Nucleus accumbens (tissue), 56 donors: ENCODE data around the gene C6orf136.

Source experiments
- DNase-seq, 56 donors: peaks; one replicate each; lab custom pipeline; 2025; lab: John Stamatoyannopoulos, UW

Gene C6orf136

GRCh38 chr6:30684386-30685156 is 37.6 kb downstream of the C6orf136 start:
- DNase-seq = peak in 9 of 56 donors; percentile 8 to 42 (median 13)

GRCh38 chr6:30685157-30686008 is 38.5 kb downstream of the C6orf136 start:
- DNase-seq = no peak

DNA sequence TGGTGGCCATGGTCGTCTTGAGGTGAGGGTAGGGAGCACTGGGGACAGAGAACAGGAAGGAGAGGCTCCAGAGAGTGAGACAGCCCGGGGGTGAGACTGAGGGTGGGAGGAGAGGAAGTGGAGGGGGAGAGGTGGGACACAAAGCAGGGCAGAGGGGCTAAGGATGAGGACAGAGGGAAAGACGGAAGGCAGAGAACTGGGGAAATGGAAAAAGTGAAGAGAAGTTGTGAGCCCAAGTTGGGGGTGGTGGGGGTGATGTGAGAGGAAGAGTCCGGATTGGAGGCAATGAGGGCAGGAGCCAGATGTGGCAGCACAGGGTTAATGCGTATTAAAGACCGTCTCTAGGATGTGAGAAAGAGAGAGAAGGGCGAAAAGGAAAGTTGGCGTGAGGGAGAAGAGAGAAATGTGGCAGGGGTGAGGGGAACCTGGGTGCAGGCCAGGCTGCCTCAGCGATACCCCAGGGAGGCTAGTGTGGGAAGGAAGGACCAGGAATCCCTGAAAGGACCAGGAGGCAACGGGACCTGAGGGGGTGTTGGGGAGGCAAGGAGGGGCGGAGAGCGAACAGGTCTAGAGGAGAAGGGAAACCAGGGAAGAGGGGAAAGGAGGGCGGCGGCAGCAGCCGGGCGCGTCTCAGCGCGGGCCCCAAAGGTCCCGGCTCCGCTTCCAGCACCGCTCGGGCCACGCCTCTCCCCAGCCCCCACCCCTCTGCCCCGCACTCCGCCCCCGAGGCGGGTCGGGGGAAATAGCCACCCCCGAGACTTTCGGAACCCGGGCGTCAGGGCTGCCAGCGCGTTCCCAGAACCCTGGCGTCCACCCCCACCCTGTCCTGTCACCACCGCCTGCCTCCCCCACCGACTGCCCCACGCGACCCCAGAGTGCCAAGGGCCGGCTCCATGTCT is 39.3 kb downstream of the C6orf136 start, which contains the start of gene PPP1R18:
Gene PPP1R18 (minus strand): TSS at position 637 of the 899 bp plus-strand sequence. CDS start 627 bp downstream, at position 10.
- peak in 36 of 56 donors; percentile 12 to 68 (median 36) for DNase-seq

DNA sequence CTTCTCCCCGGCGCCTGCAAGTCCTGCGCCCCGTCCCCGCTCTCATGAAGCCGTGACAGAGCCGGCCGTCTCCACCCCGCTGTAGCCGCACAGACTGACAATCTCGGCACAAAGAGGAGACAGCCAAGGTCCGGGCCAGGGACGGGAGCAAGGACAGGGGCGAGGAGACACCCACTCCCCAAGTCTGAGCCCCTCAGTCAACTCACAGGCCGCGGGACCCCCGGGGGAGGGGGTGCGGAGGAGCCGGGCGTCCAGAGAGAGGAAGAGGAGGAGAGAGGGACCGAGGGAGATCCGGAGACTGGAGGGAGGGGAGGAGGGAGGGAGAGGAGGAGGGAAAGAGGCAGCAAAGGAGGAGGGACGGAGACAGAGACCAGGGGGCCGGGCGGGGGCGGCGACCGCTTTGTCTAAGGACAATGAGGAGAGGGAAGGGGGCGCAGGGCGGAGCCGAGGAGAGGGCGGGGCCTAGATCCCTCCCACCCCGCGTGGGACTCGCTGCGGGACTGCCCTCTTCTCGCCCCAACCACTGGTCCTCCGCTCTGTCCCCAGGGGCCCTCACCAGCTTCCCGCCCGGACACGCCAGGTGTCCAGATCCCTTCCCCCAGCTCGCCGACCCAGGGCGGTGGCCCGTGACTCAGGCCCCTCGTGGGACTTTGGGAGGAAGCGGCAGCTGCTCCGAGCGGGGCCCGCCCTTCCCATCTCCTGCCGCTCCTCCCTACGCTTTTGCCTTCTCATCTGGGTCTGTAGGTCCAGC is 40.1 kb downstream of the C6orf136 start:
- DNase-seq = peak in 46 of 56 donors; percentile 11 to 79 (median 48)

- DNase-seq = peak in 7 of 56 donors; percentile 11 to 55 (median 23)
These were observed 40.9 kb downstream of the C6orf136 start for GRCh38 chr6:30687659-30688431.

DNA sequence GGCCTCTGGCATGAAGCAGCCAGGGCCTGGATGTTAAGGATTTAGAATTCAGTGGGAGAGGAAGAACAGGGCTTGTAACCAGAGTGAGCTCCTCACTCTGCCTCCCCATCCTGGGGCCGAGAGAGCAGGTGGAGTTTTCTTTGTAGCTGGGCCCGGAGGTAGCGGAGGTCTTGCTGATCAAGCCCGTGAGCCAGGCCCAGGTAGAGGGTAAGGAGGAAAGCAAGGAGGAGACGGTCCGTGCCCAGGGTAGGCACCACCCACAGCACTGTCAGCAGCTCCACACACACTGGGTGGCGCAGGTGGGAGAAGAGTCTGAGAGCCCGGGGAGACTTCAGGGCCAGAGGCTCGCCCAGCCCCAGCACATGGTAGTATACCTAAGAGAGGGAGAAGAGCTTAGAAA is 41.6 kb downstream of the C6orf136 start:
- no peak for DNase-seq

- DNase-seq = no peak
These were observed 42.3 kb downstream of the C6orf136 start for GRCh38 chr6:30689022-30689865.

DNA sequence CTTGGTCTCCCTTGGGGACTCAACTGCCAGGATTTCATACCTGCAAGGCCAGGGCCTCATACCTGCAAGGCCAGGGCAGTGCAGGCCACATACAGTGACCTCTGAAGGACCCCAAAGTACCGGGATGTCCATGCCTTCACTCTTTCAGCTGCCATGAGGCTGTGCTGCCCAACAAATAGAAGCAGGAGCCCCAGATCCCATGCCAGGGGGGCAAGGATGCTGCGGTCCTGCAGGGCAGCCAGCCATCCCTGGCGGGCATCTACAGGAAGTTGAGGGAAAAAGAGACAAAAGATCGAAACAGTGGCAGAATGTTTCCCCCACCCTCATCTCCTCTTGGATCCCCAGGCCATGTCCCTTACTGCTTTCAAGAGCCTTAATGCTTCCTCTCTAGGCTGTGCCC is 43.1 kb downstream of the C6orf136 start:
- no peak for DNase-seq

DNA sequence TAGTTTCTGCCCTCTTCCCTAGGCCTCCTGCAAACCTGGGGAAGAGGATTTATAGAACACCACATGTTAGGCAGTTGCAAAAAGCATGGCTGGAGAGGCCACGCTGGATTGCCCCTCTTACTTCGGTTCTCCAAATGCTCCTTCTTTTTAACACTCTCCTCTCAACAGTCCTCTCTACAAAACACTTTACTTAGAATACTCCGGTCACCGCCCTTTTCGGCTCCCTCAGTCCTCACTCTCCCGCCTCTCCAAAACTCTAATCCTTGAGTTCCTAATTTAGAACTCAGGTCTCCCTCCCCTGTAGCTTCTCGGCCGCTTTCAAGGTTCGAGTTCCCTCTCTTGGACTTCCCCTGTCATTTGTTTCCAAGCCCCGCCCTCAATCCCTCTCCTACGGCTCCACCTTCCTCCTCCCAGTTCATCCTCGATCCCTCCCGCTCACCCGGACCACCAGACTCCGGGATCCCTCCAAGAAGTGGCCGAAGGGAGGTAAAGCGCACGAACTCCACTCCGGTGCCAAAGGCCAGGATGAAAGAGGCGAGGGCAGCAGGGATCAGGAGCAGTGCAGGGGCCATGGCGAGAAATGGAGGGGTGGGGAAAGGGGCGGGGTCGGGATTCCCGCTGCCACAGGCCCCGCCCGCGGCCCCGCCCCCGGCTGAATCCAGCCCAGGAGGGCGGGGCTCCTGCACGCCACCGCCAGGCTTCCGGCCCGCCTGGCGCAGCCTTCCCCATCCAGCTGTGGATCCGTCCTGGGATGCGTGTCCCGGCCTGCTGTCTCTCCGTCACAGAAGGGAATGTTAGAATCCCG is 43.7 kb downstream of the C6orf136 start, which contains the start of gene NRM:
Gene NRM (minus strand): TSS at position 582 of the 805 bp plus-strand sequence. CDS start 10 bp downstream, at position 572.
- peak in 52 of 56 donors; percentile 32 to 88 (median 76) for DNase-seq

GRCh38 chr6:30691208-30691847 is 44.4 kb downstream of the C6orf136 start:
- no peak for DNase-seq

- DNase-seq = no peak
These were observed 49.5 kb downstream of the C6orf136 start for GRCh38 chr6:30696432-30696831.

GRCh38 chr6:30700340-30700739 is 53.4 kb downstream of the C6orf136 start:
- DNase-seq = no peak
